KMS-11 (cell line): ENCODE data around the gene PLD4.
A peak's percentile ranks its signal among the peaks of the same experiment; 100 is the strongest.

Experiments used
- H2AFZ ChIP-seq: fragments of 200-600 bp; sonication (generic); 2 replicates; pipeline ENCODE4 v1.6.1; 2016; ENCODE audit warnings: antibody characterized with exemption, mixed run types, low read depth
- H3K27ac ChIP-seq: fragments of 200-600 bp; sonication (generic); 2 replicates; pipeline ENCODE4 v1.6.1; 2016; ENCODE audit warnings: mild to moderate bottlenecking, mixed run types
- H3K27me3 ChIP-seq: fragments of 200-600 bp; sonication (generic); 2 replicates; pipeline ENCODE4 v1.6.1; 2017; ENCODE audit warnings: mild to moderate bottlenecking, low read depth, mixed run types, moderate library complexity; ENCODE audit not compliant: insufficient read depth
- H3K36me3 ChIP-seq: fragments of 200-600 bp; sonication (generic); 2 replicates; pipeline ENCODE4 v1.6.1; 2017; ENCODE audit warnings: mild to moderate bottlenecking, mixed run types; ENCODE audit not compliant: insufficient read depth
- H3K4me1 ChIP-seq: fragments of 200-600 bp; sonication (generic); 2 replicates; pipeline ENCODE4 v1.6.1; 2016; ENCODE audit warnings: mild to moderate bottlenecking, low read depth, mixed run types; ENCODE audit not compliant: poor library complexity, severe bottlenecking
- H3K4me2 ChIP-seq: fragments of 200-600 bp; sonication (generic); 2 replicates; pipeline ENCODE4 v1.7.0; 2016; ENCODE audit warnings: mild to moderate bottlenecking, mixed run types
- H3K4me3 ChIP-seq: fragments of 200-600 bp; sonication (generic); IDR thresholded peaks from 2 replicates; pipeline ENCODE4 v1.6.1; 2017; ENCODE audit warnings: low read depth, low read length, mixed read lengths; ENCODE audit not compliant: insufficient read depth
- H3K79me2 ChIP-seq: fragments of 200-600 bp; sonication (generic); 2 replicates; pipeline ENCODE4 v1.6.1; 2016; ENCODE audit warnings: low read depth, mixed run types; ENCODE audit not compliant: insufficient read depth
- H3K9ac ChIP-seq: fragments of 200-600 bp; sonication (generic); 2 replicates; pipeline ENCODE4 v1.6.1; 2016; ENCODE audit warnings: mild to moderate bottlenecking, mixed run types
- H4K20me1 ChIP-seq: fragments of 200-600 bp; sonication (generic); 2 replicates; pipeline ENCODE4 v1.6.1; 2016; ENCODE audit warnings: mild to moderate bottlenecking, mixed run types; ENCODE audit not compliant: insufficient read depth
- CTCF ChIP-seq: fragments of 200-600 bp; sonication (generic); conservative IDR thresholded peaks from 2 replicates; pipeline ENCODE4 v1.6.1; 2017; ENCODE audit warnings: low read depth, mild to moderate bottlenecking, antibody characterized with exemption, low read length, moderate library complexity, mixed read lengths

Gene PLD4

GRCh38 chr14:104925214-104925854 is 655 bp downstream of the PLD4 start:
- no peak for TF ChIP-seq CTCF
- peak overlapping the region; percentile 88; the same call in 1 of the 2 replicates for H3K4me2 ChIP-seq
- no peak overlapping the region for H2AFZ ChIP-seq

GRCh38 chr14:104925855-104926609 is 1.4 kb downstream of the PLD4 start:
- H3K4me1 ChIP-seq = peaks cover 28% of the 10 kb centered on the region
- peak overlapping the region; percentile 89 for H3K9ac ChIP-seq
- no peaks in the 10 kb centered on the region for H3K79me2 ChIP-seq
- no peak overlapping the region for H3K4me3 ChIP-seq
- peak overlapping the region; percentile 88 for H3K4me2 ChIP-seq
- peak overlapping the region; percentile 93 for H3K27ac ChIP-seq
- H4K20me1 ChIP-seq = no peaks in the 10 kb centered on the region
- H2AFZ ChIP-seq = no peak overlapping the region
- no peak for TF ChIP-seq CTCF
- H3K36me3 ChIP-seq = no peaks in the 10 kb centered on the region
- H3K27me3 ChIP-seq = no peaks in the 10 kb centered on the region

More at GRCh38 chr14:104925214-104925854, 655 bp downstream of the PLD4 start:
- no peak overlapping the region for H3K4me3 ChIP-seq
- H3K79me2 ChIP-seq = no peaks in the 10 kb centered on the region
- H3K27me3 ChIP-seq = no peaks in the 10 kb centered on the region
- H4K20me1 ChIP-seq = no peaks in the 10 kb centered on the region
- H3K27ac ChIP-seq = peak overlapping the region; percentile 93; the same call in 1 of the 2 replicates
- H3K9ac ChIP-seq = no peak overlapping the region
- H3K36me3 ChIP-seq = no peaks in the 10 kb centered on the region
- H3K4me1 ChIP-seq = peaks cover 35% of the 10 kb centered on the region

GRCh38 chr14:104926619-104927431 is 2.1 kb downstream of the PLD4 start:
- Histone ChIP-seq H3K79me2 (no peaks in the 10 kb centered on the region), H3K4me1 (peaks cover 21% of the 10 kb centered on the region), H4K20me1 (no peaks in the 10 kb centered on the region), H3K9ac (peak overlapping the region; percentile 89), H3K36me3 (no peaks in the 10 kb centered on the region), H3K4me2 (peak overlapping the region; percentile 88), H3K27ac (peak overlapping the region; percentile 93), H3K4me3 (no peak overlapping the region), H2AFZ (no peak overlapping the region), H3K27me3 (no peaks in the 10 kb centered on the region)
- TF ChIP-seq CTCF = no peak; the same call in 1 of the 2 replicates

GRCh38 chr14:104927432-104927816 is 2.7 kb downstream of the PLD4 start:
- no peaks in the 10 kb centered on the region for H3K36me3 ChIP-seq
- H3K79me2 ChIP-seq = no peaks in the 10 kb centered on the region
- no peak; the same call in 1 of the 2 replicates for TF ChIP-seq CTCF
- H3K27me3 ChIP-seq = no peaks in the 10 kb centered on the region
- H3K4me2 ChIP-seq = peak overlapping the region; percentile 88
- H3K9ac ChIP-seq = peak overlapping the region; percentile 89
- no peaks in the 10 kb centered on the region for H4K20me1 ChIP-seq
- H2AFZ ChIP-seq = no peak overlapping the region
- H3K4me1 ChIP-seq = peaks cover 21% of the 10 kb centered on the region
- peak overlapping the region; percentile 93 for H3K27ac ChIP-seq
- no peak overlapping the region for H3K4me3 ChIP-seq
